ENCODE results near the gene EXOC3.
"Not testable (repeated sequence)": the region's sequence is repeated elsewhere in the genome, so short reads cannot be mapped to it uniquely, and the experiment has no call there.

The EXOC3 gene

GRCh38 chr5:473551-474192 lies 30.7 kb downstream of the EXOC3 start:
- no peak for DNase-seq (ENCODE audit: low read depth)

GRCh38 chr5:474232-474839 lies 31.4 kb downstream of the EXOC3 start:
- not testable (repeated sequence) for DNase-seq (ENCODE audit: low read depth)

- DNase-seq (ENCODE audit: low read depth) = no peak
Measured at GRCh38 chr5:474840-475661, 32.1 kb downstream of the EXOC3 start.

- no peak for DNase-seq (ENCODE audit: low read depth)
Measured at GRCh38 chr5:475704-476101, 32.7 kb downstream of the EXOC3 start.

GRCh38 chr5:476102-476813 lies 33.3 kb downstream of the EXOC3 start:
- DNase-seq (ENCODE audit: low read depth) = no peak

- no peak for DNase-seq (ENCODE audit: low read depth)
Measured at GRCh38 chr5:476814-477175, 33.8 kb downstream of the EXOC3 start.

GRCh38 chr5:477247-477646 lies 34.3 kb downstream of the EXOC3 start:
- no peak for DNase-seq (ENCODE audit: low read depth)

- no peak for DNase-seq (ENCODE audit: low read depth)
Measured at GRCh38 chr5:477871-478270, 34.9 kb downstream of the EXOC3 start.

GRCh38 chr5:478369-478981 lies 35.5 kb downstream of the EXOC3 start:
- no peak for DNase-seq (ENCODE audit: low read depth)

GRCh38 chr5:478982-479535 lies 36.1 kb downstream of the EXOC3 start:
- no peak for DNase-seq (ENCODE audit: low read depth)

GRCh38 chr5:479566-480319 lies 36.8 kb downstream of the EXOC3 start:
- DNase-seq (ENCODE audit: low read depth) = no peak

- no peak for DNase-seq (ENCODE audit: low read depth)
Measured at GRCh38 chr5:481347-481746, 38.4 kb downstream of the EXOC3 start.

- DNase-seq (ENCODE audit: low read depth) = no peak
Measured at GRCh38 chr5:482021-482420, 39.0 kb downstream of the EXOC3 start.

- no peak for DNase-seq (ENCODE audit: low read depth)
Measured at GRCh38 chr5:482506-482905, 39.5 kb downstream of the EXOC3 start.

- DNase-seq (ENCODE audit: low read depth) = no peak
Measured at GRCh38 chr5:483011-483410, 40.0 kb downstream of the EXOC3 start.

- DNase-seq (ENCODE audit: low read depth) = no peak
Measured at GRCh38 chr5:483434-484140, 40.6 kb downstream of the EXOC3 start.

- no peak for DNase-seq (ENCODE audit: low read depth)
Measured at GRCh38 chr5:484556-484955, 41.6 kb downstream of the EXOC3 start.

- no peak for DNase-seq (ENCODE audit: low read depth)
Measured at GRCh38 chr5:485113-485945, 42.4 kb downstream of the EXOC3 start.

GRCh38 chr5:485946-486491 lies 43.0 kb downstream of the EXOC3 start:
- DNase-seq (ENCODE audit: low read depth) = no peak
